ENCODE data around the gene LRRFIP2. TPM values are rescaled to one million over a fixed set of nuclear protein-coding genes. Genes with fewer than 3 reads are reported as not detected.

The LRRFIP2 gene
- total RNA-seq, 4 donors from 2014 or later = 85.7 to 103 (median 100.0) TPM

- Histone ChIP-seq H3K4me1 (peaks cover 13 to 41% of the 10 kb centered on the region in 2 donors), H3K4me3 (no peak overlapping the region), H3K27me3 (no peaks in the 10 kb centered on the region), H3K27ac (no peak overlapping the region), H3K36me3 (no peaks in the 10 kb centered on the region), H3K9me3 (no peaks in the 10 kb centered on the region)
- intact Hi-C loops (cut with DNase I; ENCODE audit: low total_unique reads) = no loop called here
- ATAC-seq (no peak), DNase-seq (no peak)
- TF ChIP-seq POLR2A (IDR thresholded peaks at IDR 0.05) (no peak), CTCF (IDR thresholded peaks at IDR 0.05 in 4 of 5, conservative IDR thresholded peaks at IDR 0.05 in 1 of 5) (no peak)
- in situ Hi-C loops (cut with MboI; ENCODE audit: low sequenced_read_pairs in 4 of 4) = no loop called here
Measured at GRCh38 chr3:37130984-37131859, 43.2 kb downstream of the LRRFIP2 start.

DNA sequence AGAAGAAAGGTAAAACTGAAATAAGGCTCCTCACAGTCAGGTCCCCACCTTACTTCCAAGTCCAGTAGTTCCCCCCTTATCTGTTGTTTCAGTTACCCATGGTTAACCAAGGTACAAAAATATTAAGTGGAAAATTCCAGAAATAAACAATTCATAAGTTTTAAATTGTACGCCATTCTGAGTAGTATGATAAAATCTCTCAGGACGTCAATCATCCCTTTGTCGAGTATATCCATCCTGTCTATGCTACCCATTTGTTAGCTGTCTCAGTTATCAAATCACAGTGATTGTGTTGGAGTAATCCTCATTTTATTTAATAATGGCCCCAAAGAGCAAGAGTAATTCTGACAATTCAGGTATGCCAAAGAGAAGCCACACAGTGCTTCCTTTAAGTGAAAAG is 43.9 kb downstream of the LRRFIP2 start:
- Histone ChIP-seq H3K4me3 (no peak overlapping the region), H3K9me3 (no peaks in the 10 kb centered on the region), H3K4me1 (peaks cover 13 to 45% of the 10 kb centered on the region in 2 donors), H3K27ac (no peak overlapping the region), H3K27me3 (no peaks in the 10 kb centered on the region), H3K36me3 (no peaks in the 10 kb centered on the region)
- in situ Hi-C loops (cut with MboI; ENCODE audit: low sequenced_read_pairs in 4 of 4) = no loop called here
- DNase-seq = no peak
- ATAC-seq = no peak
- TF ChIP-seq POLR2A (IDR thresholded peaks at IDR 0.05) (no peak), CTCF (IDR thresholded peaks at IDR 0.05 in 4 of 5, conservative IDR thresholded peaks at IDR 0.05 in 1 of 5) (no peak)
- intact Hi-C loops (cut with DNase I; ENCODE audit: low total_unique reads) = no loop called here

DNA sequence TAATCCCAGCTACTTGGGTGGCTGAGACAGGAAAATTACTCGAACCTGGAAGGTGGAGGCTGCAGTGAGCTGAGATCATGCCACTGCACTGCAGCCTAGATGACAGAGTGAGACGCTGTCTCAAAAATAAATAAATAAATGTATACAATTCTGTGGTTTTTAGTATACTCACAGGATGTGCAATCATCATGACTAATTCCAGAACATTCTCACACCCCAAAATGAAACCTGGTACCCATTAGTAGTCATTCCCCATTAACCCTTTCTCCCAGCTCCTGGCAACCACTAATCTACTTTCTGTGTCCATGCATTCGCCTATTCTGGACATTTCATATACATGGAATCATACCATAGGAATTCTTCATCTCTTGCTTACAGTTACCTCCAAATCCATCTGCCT is 44.5 kb downstream of the LRRFIP2 start:
- TF ChIP-seq POLR2A (IDR thresholded peaks at IDR 0.05) (no peak), CTCF (IDR thresholded peaks at IDR 0.05 in 4 of 5, conservative IDR thresholded peaks at IDR 0.05 in 1 of 5) (no peak)
- in situ Hi-C loops (cut with MboI; ENCODE audit: low sequenced_read_pairs in 4 of 4) (no loop called here), intact Hi-C loops (cut with DNase I; ENCODE audit: low total_unique reads) (no loop called here)
- Histone ChIP-seq H3K9me3 (no peaks in the 10 kb centered on the region), H3K4me3 (no peak overlapping the region), H3K4me1 (peaks cover 19 to 51% of the 10 kb centered on the region in 2 donors), H3K36me3 (no peaks in the 10 kb centered on the region), H3K27me3 (no peaks in the 10 kb centered on the region), H3K27ac (no peak overlapping the region)
- no peak for ATAC-seq
- no peak for DNase-seq

- Histone ChIP-seq H3K36me3 (no peaks in the 10 kb centered on the region), H3K4me3 (no peak overlapping the region), H3K27me3 (no peaks in the 10 kb centered on the region), H3K4me1 (peaks cover 25 to 41% of the 10 kb centered on the region in 2 donors), H3K9me3 (no peaks in the 10 kb centered on the region), H3K27ac (no peak overlapping the region)
- TF ChIP-seq CTCF (IDR thresholded peaks at IDR 0.05 in 4 of 5, conservative IDR thresholded peaks at IDR 0.05 in 1 of 5) (no peak), POLR2A (IDR thresholded peaks at IDR 0.05) (no peak)
- in situ Hi-C loops (cut with MboI; ENCODE audit: low sequenced_read_pairs in 4 of 4) = no loop called here
- intact Hi-C loops (cut with DNase I; ENCODE audit: low total_unique reads) = no loop called here
- no peak for DNase-seq
- ATAC-seq = no peak
Measured at GRCh38 chr3:37127340-37127739, 47.0 kb downstream of the LRRFIP2 start.

All from gastrocnemius medialis (tissue), 4 donors.